ENCODE results near the gene ZNF536.

The ZNF536 gene

DNA sequence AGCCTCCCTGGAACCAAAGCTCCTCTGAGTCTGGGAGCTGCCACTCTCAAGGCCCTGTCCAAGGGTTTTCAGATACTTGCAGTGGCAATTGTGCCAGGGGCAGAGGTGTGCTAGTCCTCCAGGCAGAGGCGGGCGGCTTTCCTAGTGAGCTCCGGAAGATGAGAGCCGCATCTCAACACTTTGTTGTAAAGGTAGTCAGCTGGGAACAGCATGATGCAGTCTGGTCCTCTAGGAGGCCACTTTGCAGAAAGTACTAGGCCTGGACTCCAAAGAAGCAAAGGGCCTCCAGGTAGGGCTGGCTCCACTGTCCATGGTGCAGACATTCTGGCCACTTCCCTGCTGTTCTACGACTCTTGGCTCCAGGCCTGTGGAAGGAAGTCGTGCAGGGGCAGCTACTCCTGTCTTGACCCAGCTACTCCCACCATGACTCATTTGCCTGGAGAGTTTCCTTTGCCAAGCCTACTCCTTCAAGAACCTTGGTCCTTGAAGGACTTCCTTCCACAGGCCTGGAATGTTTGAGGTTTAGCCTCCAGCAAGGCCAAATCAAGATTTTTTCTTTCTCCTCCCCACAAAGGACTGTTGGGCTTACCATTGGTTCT is 9.9 kb upstream of the ZNF536 start:
- no peak for TF ChIP-seq CTCF (IDR thresholded peaks at IDR 0.05; ENCODE audit: borderline replicate concordance, control extremely low read depth, extremely low read depth, insufficient read depth, missing control alignments)
- in situ Hi-C loops (cut with MboI; ENCODE audit: low sequenced_read_pairs, unreplicated experiment), result no loop called here
- no peak for DNase-seq (ENCODE audit: low spot score)

DNA sequence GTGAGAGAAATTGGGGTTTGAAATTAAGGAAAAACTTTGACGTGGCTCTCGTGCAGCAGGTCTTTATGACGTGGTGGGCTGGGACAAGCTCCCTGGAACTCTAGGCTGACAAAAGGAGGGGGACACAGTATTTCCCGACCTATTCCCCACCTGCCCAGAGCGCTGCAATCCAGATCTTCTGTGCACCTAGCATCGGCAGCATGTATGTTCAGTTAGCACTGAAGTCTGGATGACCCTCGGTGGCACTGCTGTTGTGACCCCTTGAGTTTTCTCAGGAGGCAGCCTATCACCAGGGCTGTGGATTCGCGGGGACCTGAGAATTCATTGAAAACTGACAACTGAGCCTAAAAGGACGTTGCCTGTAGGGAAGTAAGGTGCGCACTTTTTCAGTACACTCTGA is 9.1 kb upstream of the ZNF536 start:
- no peak for DNase-seq (ENCODE audit: low spot score)
- TF ChIP-seq CTCF (IDR thresholded peaks at IDR 0.05; ENCODE audit: borderline replicate concordance, control extremely low read depth, extremely low read depth, insufficient read depth, missing control alignments), result no peak
- in situ Hi-C loops (cut with MboI; ENCODE audit: low sequenced_read_pairs, unreplicated experiment), result no loop called here

DNA sequence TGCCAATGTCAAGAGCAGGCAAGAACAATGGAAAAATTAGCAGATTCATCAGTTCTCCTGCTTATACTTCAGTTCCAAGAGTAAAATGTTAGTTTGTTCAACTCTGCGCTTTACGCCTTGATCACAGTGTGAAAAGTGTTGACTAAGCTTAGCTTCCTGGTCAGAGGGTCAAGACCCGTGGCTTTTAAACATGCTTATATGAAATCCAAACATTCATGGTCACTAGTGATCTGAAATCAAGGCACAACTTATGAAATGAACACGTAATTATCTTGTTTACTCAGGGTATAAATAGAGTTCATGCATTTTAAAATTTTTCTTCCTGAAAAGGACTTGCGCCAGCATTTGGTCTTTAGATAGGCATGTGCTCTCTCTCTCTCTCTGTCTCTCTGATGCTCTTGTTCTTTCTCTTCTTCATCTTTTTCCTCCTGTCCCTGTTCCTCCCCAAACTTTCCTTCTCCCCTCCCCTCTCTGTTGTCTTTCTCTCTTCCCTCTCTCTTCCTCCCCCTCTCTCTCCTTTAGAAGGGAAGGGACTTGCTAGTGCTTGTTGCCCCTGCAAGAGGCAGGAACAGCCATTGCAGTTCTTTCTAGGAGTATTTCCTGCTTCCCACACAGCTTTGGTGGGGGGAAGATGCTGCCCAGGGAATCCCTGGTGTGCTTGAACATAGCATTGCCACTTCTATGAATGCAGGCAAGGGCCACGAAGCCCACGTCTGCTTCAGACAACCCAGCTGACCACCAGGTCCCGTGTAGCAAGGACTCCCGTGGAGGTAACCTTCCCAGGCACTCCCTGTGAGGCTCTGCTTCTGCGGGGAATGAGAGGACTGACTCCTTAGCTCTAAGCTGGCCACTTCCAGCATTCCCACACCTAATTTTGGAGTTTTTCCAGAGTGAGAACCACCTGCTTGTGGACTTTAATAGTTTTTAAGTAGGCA is 7.1 kb upstream of the ZNF536 start:
- in situ Hi-C loops (cut with MboI; ENCODE audit: low sequenced_read_pairs, unreplicated experiment), result no loop called here
- TF ChIP-seq CTCF (IDR thresholded peaks at IDR 0.05; ENCODE audit: borderline replicate concordance, control extremely low read depth, extremely low read depth, insufficient read depth, missing control alignments), result no peak
- DNase-seq (ENCODE audit: low spot score), result no peak

- TF ChIP-seq CTCF (IDR thresholded peaks at IDR 0.05; ENCODE audit: borderline replicate concordance, control extremely low read depth, extremely low read depth, insufficient read depth, missing control alignments), result no peak
- in situ Hi-C loops (cut with MboI; ENCODE audit: low sequenced_read_pairs, unreplicated experiment), result no loop called here
Observed at GRCh38 chr19:30366282-30366681, 5.9 kb upstream of the ZNF536 start.

DNA sequence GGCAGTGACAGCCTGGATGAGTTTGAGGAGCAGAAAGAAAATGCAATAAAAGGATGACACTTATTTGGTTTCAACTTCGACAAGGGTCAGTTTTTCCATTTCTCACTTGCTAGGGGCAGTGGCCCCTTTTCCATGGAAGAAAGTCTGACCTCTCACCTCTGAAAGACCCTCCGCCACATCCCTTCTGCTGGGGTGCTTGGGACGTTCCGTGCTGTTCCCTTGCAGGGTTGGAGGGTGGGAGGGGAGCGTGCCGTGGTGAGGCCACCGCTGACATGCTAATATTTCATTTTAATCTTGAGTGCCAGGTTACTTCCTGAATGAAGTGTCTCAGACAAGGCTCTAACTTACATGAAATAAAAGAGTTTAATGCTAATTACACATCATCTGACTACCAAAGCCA is 5.2 kb upstream of the ZNF536 start:
- TF ChIP-seq CTCF (IDR thresholded peaks at IDR 0.05; ENCODE audit: borderline replicate concordance, control extremely low read depth, extremely low read depth, insufficient read depth, missing control alignments), result no peak
- DNase-seq (ENCODE audit: low spot score), result no peak
- in situ Hi-C loops (cut with MboI; ENCODE audit: low sequenced_read_pairs, unreplicated experiment), result no loop called here

More at GRCh38 chr19:30366282-30366681, 5.9 kb upstream of the ZNF536 start:
- no peak for DNase-seq (ENCODE audit: low spot score)

- TF ChIP-seq CTCF (IDR thresholded peaks at IDR 0.05; ENCODE audit: borderline replicate concordance, control extremely low read depth, extremely low read depth, insufficient read depth, missing control alignments), result no peak
- in situ Hi-C loops (cut with MboI; ENCODE audit: low sequenced_read_pairs, unreplicated experiment), result no loop called here
- no peak for DNase-seq (ENCODE audit: low spot score)
Observed at GRCh38 chr19:30367421-30367820, 4.8 kb upstream of the ZNF536 start.
